Heart left ventricle (tissue), 13 donors: ENCODE measurements around the gene RFTN2.

Experiments used
- POLR2A ChIP-seq, 2 donors: fragments of 450-650 bp; IDR thresholded peaks; one replicate each; pipeline ENCODE4 v1.6.1; 2017; ENCODE audit warnings: antibody characterized with exemption in 2 of 2, mild to moderate bottlenecking in 2 of 2, moderate library complexity in 2 of 2
- TF ChIP-seq, protein P1 (sequence below), 12 donors: fragments of 200-600 bp; sonication (generic) in 4 of 12; IDR thresholded peaks; one replicate each; pipeline versions ENCODE4 v1.5.0 to v1.8.0; 2018 to 2022; ENCODE audit warnings: antibody characterized with exemption in 12 of 12, mild to moderate bottlenecking in 5 of 12
- donor health status: ischemic (EF 13 %, LVEDD 7.1; RV severe dilation, severe dysfunction).
- donor health status: DM: no; HTN: yes; CAD: no.
- donor health status: DM: no; HTN: no; CAD: no.
- donor health status: ischemic (EF 25% LVEDD 6.9; RV normal size, moderate dysfunction).
- donor health status: ischemic (EF 25% LVEDD 5.7; RV mildly dilated, moderate dysfunction).
- donor health status: ischemic (EF 35%, LVEDD 5.7; RV mildly dilated, moderate dysfunction).
- donor health status: nonischemic (EF 11% LVEDD 7.7; RV severe dilation, severe dysfunction).
- donor health status: DM: yes; HTN: yes; CAD: no.
- donor health status: PGD.
- donor health status: ischemic (EF 29% LVEDD 5.4; RV normal size, mild dysfunction).
- donor health status: nonischemic (EF 23%, LVEDD 6.1; RV moderate dilation, normal function).

DNA sequence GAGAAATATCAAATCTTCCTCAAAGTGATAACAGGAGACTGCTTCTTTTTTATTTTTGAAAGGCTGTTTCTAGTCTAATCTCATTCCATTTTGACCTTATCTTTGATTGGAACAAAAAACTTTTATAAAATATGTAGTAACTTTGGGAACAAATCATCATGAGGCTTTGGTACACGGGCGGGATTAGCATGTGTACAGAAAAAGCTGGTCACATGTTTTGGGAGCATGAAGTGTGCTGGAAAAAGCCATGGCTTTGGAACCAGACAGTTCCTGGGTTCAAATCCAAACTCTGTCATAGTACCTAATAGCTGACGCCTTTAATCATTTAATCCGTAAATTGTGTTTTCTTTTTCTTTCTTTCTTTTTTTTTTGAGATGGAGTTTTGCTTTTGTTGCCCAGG is 78.2 kb downstream of the RFTN2 start:
- TF ChIP-seq POLR2A (IDR thresholded peaks at IDR 0.05) = no peak
- TF ChIP-seq, protein P1, sequence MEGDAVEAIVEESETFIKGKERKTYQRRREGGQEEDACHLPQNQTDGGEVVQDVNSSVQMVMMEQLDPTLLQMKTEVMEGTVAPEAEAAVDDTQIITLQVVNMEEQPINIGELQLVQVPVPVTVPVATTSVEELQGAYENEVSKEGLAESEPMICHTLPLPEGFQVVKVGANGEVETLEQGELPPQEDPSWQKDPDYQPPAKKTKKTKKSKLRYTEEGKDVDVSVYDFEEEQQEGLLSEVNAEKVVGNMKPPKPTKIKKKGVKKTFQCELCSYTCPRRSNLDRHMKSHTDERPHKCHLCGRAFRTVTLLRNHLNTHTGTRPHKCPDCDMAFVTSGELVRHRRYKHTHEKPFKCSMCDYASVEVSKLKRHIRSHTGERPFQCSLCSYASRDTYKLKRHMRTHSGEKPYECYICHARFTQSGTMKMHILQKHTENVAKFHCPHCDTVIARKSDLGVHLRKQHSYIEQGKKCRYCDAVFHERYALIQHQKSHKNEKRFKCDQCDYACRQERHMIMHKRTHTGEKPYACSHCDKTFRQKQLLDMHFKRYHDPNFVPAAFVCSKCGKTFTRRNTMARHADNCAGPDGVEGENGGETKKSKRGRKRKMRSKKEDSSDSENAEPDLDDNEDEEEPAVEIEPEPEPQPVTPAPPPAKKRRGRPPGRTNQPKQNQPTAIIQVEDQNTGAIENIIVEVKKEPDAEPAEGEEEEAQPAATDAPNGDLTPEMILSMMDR (IDR thresholded peaks at IDR 0.05) = no peak
